GM18505 (cell line): Measurements from ENCODE around the gene GNAQ.

ENCODE experiments used
- ATAC-seq: cut with Tn5 transposase; IDR thresholded peaks from one replicate; pipeline ENCODE4 v1.9.1; 2021; ENCODE audit not compliant: unreplicated experiment
- POLR2A ChIP-seq: IDR thresholded peaks from 4 replicates; pipeline ENCODE4 v1.6.1; 2011; ENCODE audit warnings: borderline replicate concordance; ENCODE audit not compliant: insufficient read depth, insufficient read length; ENCODE audit errors: extremely low read depth

Gene GNAQ

DNA sequence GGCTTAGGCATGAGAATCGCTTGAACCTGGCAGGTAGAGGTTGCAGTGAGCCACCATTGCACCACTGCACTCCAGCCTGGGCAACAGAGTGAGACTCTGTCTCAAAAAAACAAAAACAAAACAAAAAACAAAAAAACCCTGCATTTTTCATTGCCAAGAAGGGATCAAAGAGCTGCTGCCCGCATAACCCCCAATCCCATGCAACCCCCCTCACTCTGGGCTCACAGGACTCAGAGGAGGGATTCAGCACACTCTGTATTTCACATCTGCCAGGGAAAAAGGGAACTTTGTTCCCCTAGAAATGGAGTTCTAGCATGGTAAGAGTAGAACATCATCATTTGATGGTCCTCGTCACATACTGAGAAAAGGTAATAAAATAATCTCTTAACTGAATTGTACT is 229.5 kb downstream of the GNAQ start:
- no peak for ATAC-seq
- no peak for TF ChIP-seq POLR2A

DNA sequence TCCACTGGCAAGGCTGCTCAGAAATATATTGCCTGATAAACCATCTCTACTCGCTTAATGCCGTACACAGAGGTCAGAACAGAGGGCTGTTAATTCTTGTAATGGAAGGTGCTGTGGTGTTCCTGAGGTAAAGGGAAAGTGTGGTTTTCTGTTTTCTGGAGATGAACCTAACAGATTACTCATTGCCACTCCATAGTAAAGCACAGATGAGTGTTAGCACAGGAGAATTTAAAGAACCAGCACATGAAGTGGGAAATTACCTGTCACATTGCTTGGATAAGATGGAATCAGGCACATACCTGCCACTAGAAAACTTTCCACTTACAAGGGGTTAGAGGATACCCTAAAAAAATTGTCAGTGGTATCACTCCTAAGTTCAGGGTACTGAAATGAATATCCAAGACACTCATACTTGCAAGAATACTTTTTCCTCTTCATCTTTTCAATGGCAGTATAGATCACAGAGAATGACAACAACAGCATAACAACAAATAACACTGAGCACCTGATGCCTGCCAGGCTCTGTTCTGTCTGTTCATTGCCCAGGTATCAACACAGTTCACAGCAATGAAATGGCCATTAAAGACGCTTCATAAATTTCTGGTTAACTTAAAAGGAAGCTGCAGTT is 230.6 kb downstream of the GNAQ start:
- ATAC-seq: no peak
- TF ChIP-seq POLR2A: no peak

DNA sequence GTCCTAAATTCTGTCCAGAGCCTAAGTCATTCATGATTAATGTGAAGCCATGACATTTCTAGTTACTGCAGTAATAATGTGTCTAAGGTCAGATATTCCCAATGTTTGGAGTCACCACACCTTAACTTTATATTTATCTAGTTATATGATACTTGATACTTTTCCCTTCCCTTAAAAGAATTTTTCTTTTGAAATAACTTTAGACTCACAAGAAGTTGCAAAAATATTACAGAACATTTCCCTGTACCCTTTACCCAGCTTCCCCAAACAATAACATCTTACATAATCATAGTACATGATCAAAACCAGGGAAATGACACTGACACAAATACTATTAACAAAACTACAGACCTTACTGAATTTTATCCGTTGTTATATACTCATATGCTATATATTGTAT is 233.5 kb downstream of the GNAQ start:
- no peak for ATAC-seq
- no peak for TF ChIP-seq POLR2A

DNA sequence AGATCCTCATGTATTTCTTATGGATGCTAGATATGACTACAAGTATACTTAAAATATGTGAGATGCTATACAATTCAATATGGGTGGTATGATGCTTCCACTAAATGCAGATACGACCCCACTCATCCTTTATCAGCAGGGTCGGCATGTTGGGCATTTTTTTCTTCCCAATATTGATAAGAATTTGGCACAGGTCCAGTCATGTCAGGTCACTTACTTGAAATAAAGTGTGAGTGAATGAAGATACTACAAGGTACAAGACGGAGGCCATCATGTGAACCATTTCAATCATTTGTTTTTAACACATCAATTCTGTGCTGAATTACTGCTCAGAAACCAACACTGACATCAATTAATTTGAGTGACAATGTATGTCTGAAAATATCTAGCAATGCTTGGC is 236.6 kb downstream of the GNAQ start:
- no peak for TF ChIP-seq POLR2A
- no peak for ATAC-seq

DNA sequence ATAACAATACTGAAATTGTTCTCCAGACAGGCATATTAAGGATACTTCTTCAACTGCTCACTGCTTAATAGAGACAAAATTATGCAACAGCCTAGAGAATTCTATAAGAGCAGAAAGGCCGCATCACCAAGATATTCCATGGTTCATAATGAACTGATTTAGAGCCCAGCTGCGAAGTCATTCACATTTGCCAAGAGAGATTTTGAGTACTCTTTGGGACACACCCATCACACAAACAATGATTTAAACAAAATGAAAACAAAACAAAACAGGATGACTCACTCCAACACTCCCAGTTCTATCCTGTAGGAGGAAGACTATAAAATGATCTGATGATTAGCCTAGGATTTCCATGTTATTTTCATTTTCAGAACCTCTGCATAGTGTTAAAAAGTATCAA is 237.8 kb downstream of the GNAQ start:
- no peak for TF ChIP-seq POLR2A
- no peak for ATAC-seq

DNA sequence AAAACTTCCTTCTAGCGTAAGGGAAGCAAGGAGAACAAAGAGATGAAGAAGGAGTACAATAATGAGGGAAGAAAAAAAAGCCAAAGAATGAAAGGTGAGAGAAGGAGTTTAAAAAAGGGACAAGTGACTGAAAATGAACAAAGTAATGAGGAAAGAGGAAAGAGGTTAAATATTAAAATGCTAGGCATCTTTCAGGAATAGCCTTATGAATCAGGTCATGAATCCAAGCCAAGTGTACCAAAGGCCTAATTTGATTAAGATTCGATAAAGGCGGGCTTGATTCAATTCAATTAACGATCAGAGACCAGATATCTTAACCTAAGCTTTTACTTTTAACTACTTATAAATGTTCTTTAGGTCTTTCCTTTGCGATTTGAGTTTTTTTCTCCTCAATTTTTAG is 241.7 kb downstream of the GNAQ start:
- TF ChIP-seq POLR2A: no peak

DNA sequence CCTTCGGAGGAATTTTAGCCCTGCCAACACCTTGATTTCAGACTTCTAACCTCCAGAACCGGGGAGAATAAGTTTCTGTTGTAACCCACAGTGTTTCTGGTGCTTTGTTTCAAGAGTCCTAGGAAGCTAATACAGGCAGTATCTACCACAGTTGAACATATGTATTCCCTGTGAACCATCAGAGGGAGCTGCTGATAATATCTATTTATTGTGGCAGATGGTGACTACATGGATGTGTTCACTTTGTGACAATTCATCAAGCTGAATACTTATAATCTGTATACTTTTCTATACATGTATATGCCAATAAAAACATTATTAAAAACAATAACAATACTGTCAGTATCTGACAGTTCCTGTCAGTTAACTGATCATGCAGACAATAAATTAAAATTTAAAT is 246.3 kb downstream of the GNAQ start:
- no peak for TF ChIP-seq POLR2A
- ATAC-seq: no peak

More for the DNA sequence above, 241.7 kb downstream of the GNAQ start:
- no peak for ATAC-seq

DNA sequence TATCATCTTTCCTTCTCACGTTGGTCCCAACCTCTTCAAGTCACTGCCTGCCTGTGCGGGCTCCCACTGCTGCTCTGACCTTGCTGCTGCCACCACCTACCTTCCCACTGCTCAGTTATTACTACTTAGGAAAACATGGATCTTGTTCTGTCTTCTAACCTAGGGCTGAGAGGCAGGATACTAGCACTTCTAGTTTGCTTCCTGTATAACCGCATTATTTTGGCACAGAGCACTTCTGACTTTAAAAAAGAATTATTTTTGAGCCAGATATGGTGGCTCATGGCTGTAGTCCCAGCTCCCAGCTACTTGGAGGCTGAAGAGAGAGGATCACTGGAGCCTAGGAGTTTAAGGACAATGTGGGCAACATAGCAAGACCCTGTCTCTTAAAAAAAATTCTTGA is 248.1 kb downstream of the GNAQ start:
- TF ChIP-seq POLR2A: no peak
- no peak for ATAC-seq

DNA sequence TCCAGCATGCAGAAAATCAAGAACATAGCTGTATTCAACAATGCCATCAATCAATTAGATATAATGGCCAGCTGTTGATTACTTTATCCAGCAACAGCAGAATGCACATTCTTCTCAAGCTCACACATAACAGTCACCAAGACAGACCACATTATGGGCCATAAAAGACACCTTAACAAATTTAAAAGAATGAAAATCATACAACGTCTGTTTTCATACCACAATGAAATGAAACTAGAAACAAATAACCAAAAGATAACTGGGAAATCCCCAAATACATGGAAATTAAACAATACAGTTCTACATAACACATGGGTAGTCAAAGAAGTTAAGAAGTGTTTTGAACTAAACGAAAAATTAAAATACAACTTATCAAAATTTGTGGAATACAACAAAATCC is 252.6 kb downstream of the GNAQ start:
- TF ChIP-seq POLR2A: no peak
- no peak for ATAC-seq

DNA sequence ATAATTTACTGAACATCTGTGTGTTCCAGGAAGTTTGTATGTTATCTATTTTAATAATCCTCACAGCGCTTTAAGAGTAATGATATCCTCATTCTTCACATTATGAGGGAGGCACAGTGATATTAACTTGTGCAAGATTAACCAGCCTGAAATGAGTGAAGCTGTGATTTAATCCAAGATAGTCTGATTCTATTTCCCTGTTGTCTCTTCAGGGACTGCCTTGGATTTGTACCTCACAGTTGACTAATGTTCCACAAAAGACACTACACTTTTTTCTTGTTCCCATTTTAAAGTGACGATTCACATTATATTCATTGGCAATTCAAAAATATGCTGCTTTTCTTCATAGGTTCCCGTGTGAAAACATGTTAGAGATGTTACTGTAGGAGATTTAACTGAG is 258.2 kb downstream of the GNAQ start:
- ATAC-seq: no peak
- no peak for TF ChIP-seq POLR2A

DNA sequence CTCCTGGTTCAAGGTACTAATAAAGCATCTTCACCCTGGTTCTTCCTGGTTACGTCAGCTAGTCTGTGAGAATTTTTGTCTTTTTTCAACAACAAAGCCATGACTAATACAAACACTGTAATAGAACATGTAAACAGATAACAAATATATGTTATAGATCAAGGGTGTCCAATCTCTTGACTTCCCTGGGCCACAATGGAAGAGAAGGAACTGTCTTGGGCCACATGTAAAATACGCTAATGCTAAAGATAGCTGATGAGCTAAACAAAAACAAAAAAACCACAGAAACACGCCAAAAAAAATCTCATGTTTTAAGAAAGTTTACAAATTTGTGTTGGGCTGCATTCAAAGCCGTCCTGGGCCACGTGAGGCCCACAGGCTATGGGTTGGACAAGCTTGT is 259.0 kb downstream of the GNAQ start:
- ATAC-seq: no peak
- TF ChIP-seq POLR2A: no peak

DNA sequence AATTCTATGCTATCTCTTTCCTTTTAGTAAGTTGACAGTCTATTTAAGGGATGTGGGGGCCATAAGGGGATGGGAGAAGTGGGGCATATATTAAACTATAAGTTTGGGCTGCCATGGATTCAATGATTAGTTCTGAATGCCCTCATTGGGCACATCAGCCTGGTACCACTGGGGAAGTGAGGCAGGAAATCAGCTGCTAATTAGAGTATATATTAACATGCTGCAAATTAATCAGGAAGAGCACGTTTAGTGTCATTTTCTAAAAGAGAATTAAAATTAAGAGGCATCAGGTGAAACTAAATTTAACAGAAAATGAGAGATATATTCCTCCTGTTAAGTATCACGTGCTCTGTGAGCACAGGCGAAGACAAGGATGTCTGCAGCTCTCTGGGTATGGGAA is 260.4 kb downstream of the GNAQ start:
- TF ChIP-seq POLR2A: no peak
- ATAC-seq: no peak

DNA sequence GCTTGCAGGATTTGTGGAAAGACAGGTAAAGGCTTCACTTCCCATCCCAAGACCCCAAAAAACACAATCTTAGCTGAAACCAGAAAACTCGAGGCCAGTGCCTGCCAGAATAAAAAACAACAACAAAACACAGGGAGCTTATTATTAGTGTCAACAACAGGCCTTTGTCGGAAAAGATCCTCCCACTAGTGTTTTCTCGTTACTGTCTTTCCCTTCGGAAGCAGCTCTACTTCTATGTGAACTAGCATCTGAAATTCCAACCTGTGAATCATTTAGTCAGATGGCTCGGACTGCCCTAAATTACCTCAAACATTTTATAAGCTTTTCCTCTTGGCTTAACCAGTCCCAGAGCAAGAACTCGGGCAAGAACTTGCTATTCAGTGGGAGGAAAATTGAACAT is 261.3 kb downstream of the GNAQ start:
- TF ChIP-seq POLR2A: no peak
- ATAC-seq: no peak

DNA sequence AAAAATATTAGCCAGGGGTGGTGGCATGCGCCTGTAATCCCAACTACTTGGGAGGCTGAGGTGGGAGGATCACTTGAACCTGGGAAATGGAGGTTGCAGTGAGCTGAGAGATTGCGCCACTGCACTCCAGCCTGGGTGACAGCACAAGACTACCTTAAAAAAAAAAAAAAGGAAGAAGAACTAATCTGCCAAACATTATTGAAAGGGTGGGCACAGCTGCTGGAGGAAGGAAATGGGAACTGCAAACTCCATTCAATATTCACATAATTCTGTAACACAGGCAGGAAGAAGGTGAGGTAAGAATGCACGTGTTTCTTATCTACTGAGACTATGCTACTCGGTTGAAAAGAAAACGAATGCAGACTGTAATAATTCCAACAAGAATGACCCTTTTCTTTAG is 262.4 kb downstream of the GNAQ start:
- no peak for ATAC-seq
- TF ChIP-seq POLR2A: no peak

DNA sequence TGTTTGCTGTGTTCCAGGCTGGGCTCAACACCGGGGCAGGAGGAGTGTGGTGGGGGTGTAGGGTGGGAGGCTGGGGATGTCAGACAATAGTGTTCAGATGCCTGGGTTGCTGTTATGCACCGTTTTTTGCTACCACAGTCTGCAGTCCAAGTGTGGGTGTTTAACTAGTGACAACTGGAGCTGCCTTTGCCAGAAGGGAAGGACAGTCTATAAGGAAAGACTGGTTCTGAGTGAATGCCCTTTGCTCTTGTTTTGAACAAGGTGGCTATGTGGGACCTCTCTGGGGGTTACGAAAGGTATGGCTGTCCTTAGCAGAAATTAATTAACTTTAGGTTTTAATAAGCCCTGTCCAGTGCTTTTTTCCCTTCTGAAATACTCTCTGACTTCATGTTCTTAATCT is 265.0 kb downstream of the GNAQ start:
- TF ChIP-seq POLR2A: no peak
- no peak for ATAC-seq
